Psoas muscle (tissue), 7 donors: ENCODE results near the gene LOC128125822.
A peak's percentile ranks its signal among the peaks of the same experiment; 100 is the strongest.

Source experiments
- ATAC-seq, 4 donors: fragments of 200-7000 bp; cut with Tn5 transposase; one replicate each; pipeline ENCODE4 v1.9.1; 2020; ENCODE audit warnings: moderate library complexity in 3 of 4, mild to moderate bottlenecking in 2 of 4
- DNase-seq, 2 donors: peaks; one replicate each; pipeline ENCODE4 v3.0.0-alpha.2; 2020
- H3K27ac ChIP-seq: fragments of 200-600 bp; one replicate; pipeline ENCODE4 v1.8.0; 2022
- H3K27me3 ChIP-seq, 3 donors: fragments of 200-600 bp in 1 of 3; one replicate each; pipeline versions ENCODE4 v1.6.1 to v1.8.0; 2013 to 2022; ENCODE audit warnings: low read length in 2 of 3, mild to moderate bottlenecking in 2 of 3, moderate library complexity in 1 of 3; ENCODE audit not compliant: insufficient read depth in 3 of 3
- H3K36me3 ChIP-seq, 2 donors: fragments of 200-600 bp in 1 of 2; one replicate each; pipeline versions ENCODE4 v1.6.1 to v1.8.0; 2013 to 2022; ENCODE audit warnings: low read depth in 1 of 2, mild to moderate bottlenecking in 1 of 2, moderate library complexity in 1 of 2; ENCODE audit not compliant: insufficient read depth in 1 of 2
- H3K4me1 ChIP-seq: fragments of 200-600 bp; one replicate; pipeline ENCODE4 v1.8.0; 2022
- H3K4me3 ChIP-seq: fragments of 200-600 bp; one replicate; pipeline ENCODE4 v1.8.0; 2022; ENCODE audit warnings: mild to moderate bottlenecking
- H3K9me3 ChIP-seq: fragments of 200-600 bp; one replicate; pipeline ENCODE4 v1.8.0; 2022
- WGBS, 3 donors: extraction: QIAGEN DNeasy Blood & Tissue Kit; methylation state at CpG; one replicate each; pipeline versions ENCODE4 v1.1.6 to v1.1.7; 2013; 5-methylcytosine and 5-hydroxymethylcytosine counted together
- intact Hi-C, 2 donors: fragments of 100-400 bp; cut with DNase I; formaldehyde crosslinking; loops; one replicate each; pipeline versions ENCODE4 v1.11.0 to v1.14.2; 2022
- TF ChIP-seq, protein P1 (sequence below): fragments of 200-600 bp; IDR thresholded peaks from one replicate; pipeline ENCODE4 v1.8.0; 2022; ENCODE audit warnings: antibody characterized with exemption
- donor health status: healthy with polysubstance abuse.
- donor health status: DM: no; HTN: no; CAD: no; lungs with moderate emphysema.
- donor health status: Bipolar disorder and iron deficiency.
- donor health status: healthy.
- donor health status: DM: yes; HTN: yes; CAD: no.
- donor health status: DM: no; HTN: no; CAD: no.
- donor health status: DM: yes; HTN: yes; CAD: no.

LOC128125822 gene

DNA sequence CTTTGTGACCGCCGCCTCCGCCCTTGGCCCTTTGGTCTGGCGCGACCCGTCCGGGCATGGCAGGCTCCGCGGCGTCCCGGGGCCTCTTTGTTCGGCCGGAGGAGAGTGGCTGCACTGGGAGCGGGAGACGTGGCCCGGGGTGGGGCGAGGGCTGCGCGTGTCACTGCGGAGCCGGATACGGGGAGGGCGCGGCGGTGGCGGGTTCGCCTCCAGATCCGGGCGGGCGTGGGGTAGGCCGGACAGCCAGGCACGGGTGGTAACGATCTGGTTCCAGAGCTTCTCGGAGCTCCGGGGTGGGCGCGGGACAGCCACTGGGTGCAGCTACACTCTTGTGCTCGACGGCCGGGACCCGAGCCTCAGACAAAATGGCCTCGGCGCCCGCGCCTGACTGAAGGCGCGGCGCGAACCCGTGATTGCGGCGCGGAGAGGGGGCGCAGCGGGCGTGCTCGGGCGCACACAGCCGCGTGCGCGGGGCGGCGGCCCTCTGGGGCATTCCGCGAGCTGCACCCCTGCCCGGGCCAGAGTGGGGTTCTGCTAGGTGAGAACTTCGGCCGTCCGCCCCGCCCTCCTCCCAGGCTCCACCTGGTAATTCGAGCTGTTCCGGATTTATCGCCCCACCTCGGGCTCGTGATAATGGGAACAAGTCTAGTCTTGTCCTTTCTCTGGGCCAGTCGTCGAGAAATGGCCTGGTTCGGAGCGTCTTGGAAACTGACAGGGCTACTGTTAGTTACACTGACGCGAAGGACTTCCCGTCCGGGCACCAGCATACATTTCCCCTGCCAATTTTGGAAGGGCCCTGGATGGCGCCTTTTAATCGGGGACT, 1.0 kb downstream of the LOC128125822 start:
- H3K4me1 ChIP-seq: peaks cover 29% of the 10 kb centered on the region
- WGBS, 3 donors: 0 to 1% (median 1%) methylated on average over 65 to 86 of the region's 86 CpGs
- ATAC-seq (peak; percentile 38 to 64 (median 62)), DNase-seq (peak; percentile 73 to 82)
- no peaks in the 10 kb centered on the region for H3K27me3 ChIP-seq
- peaks cover 2 to 22% of the 10 kb centered on the region in 2 donors for H3K36me3 ChIP-seq
- TF ChIP-seq, protein P1, sequence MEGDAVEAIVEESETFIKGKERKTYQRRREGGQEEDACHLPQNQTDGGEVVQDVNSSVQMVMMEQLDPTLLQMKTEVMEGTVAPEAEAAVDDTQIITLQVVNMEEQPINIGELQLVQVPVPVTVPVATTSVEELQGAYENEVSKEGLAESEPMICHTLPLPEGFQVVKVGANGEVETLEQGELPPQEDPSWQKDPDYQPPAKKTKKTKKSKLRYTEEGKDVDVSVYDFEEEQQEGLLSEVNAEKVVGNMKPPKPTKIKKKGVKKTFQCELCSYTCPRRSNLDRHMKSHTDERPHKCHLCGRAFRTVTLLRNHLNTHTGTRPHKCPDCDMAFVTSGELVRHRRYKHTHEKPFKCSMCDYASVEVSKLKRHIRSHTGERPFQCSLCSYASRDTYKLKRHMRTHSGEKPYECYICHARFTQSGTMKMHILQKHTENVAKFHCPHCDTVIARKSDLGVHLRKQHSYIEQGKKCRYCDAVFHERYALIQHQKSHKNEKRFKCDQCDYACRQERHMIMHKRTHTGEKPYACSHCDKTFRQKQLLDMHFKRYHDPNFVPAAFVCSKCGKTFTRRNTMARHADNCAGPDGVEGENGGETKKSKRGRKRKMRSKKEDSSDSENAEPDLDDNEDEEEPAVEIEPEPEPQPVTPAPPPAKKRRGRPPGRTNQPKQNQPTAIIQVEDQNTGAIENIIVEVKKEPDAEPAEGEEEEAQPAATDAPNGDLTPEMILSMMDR: no peak
- no peaks in the 10 kb centered on the region for H3K9me3 ChIP-seq
- intact Hi-C loops: loop anchor here (5.0 to 10.0 kb wide), 5 partner anchors 64 to 221 kb away; partner anchors contain the start of gene PHF3 (in 1 of the 2)
- peak overlapping the region; percentile 99 for H3K27ac ChIP-seq
- H3K4me3 ChIP-seq: peak overlapping the region; percentile 95

DNA sequence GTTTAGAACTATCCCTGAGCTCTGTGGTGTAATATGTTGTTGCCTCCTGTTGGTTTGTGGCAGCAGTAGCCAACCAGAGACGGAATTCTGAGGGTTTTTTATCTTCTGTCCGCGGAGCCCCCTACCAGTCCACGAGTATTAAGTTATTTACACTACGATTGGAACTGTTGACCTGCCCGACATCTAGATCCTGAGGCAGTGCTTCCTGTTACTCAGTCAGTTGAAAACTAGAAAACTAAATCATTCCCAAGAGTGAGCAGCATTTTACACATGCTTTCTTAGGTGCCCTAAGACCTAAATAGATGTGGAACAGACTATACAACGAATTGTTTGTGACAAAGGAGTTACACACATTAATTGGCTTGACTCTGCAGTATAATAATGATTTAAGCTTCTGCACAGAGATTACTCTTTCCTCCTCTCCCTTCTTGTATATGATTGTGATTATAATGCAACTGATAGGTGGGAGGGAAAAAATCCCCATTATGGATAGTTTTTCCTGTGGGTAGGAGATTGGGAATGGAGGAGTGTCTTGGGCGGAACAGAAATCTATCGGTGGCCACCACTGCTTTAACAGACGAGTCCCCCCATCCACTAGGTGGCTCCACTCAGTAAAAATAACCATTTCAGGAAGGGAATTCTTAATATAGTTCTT, 1.7 kb downstream of the LOC128125822 start:
- Histone ChIP-seq H3K9me3 (no peaks in the 10 kb centered on the region), H3K4me3 (peak overlapping the region; percentile 95), H3K36me3 (peaks cover 2 to 29% of the 10 kb centered on the region in 2 donors), H3K27me3 (no peaks in the 10 kb centered on the region), H3K27ac (peak overlapping the region; percentile 99), H3K4me1 (peaks cover 29% of the 10 kb centered on the region)
- peak in 1 of 2 donors; percentile 23 for DNase-seq
- ATAC-seq: peak in 2 of 4 donors; percentile 22 to 34
- intact Hi-C loops: loop anchor here (5.0 to 10.0 kb wide), 5 partner anchors 63 to 222 kb away; partner anchors contain the start of gene PHF3 (in 1 of the 2)
- 12 to 15% (median 14%) methylated on average over 10 of the region's 10 CpGs for WGBS, 3 donors
- TF ChIP-seq, protein P1: peak; percentile 69

DNA sequence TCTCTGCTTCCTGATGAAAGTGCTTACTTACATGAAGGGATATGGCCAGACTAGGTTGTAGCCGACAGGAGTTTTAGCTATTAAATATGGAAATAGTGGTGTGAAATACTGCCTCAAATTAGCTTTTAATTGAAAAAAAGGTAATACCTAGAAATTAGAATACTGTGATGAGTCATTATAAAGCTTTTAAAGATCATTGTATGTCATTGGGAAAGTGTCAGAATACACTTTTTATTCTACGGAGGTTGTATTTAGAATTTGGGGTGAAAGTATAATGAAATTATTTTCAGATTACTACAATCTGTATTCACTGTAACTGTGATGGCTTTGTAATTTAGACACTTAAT, 2.2 kb downstream of the LOC128125822 start:
- no peak for ATAC-seq
- Histone ChIP-seq H3K9me3 (no peaks in the 10 kb centered on the region), H3K27ac (peak overlapping the region; percentile 99), H3K4me1 (peaks cover 29% of the 10 kb centered on the region), H3K27me3 (no peaks in the 10 kb centered on the region), H3K36me3 (peaks cover 2 to 34% of the 10 kb centered on the region in 2 donors), H3K4me3 (peak overlapping the region; percentile 95)
- 45 to 74% (median 57%) methylated on average over 2 of the region's 2 CpGs for WGBS, 3 donors
- no peak for DNase-seq
- TF ChIP-seq, protein P1: no peak
- intact Hi-C loops: loop anchor here (5.0 to 10.0 kb wide), 5 partner anchors 63 to 222 kb away; partner anchors contain the start of gene PHF3 (in 1 of the 2)

DNA sequence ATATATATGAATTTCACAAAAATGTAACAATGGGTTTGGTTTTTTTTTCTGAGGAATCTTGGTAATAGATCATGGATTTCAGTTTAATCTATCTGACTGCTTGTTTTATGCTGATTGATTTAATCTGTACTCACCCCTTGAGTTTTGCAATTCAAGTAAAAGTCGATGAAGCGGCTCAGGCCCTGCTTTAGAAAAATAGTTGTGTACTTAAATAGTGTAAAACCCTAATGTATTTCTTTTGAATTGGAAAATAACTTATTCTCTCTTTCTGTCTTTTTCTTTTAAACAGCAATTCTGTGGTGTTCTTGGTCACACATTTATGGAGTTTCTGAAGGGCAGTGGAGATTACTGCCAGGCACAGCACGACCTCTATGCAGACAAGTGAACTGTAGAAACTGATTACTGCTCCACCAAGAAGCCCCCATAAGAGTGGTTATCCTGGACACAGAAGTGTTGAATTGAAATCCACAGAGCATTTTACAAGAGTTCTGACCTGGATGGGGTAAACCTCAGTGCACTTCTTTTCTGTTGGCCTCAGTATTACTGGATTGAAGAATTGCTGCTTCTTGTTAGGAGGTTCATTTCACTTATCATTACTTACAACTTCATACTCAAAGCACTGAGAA, 4.0 kb downstream of the LOC128125822 start:
- peak overlapping the region; percentile 95 for H3K4me3 ChIP-seq
- no peak for ATAC-seq
- WGBS, 3 donors: 66 to 82% (median 69%) methylated on average over 3 of the region's 3 CpGs
- intact Hi-C loops: loop anchor here (10.0 kb wide), 2 partner anchors 101 to 221 kb away; no protein-coding TSS in a partner anchor
- no peaks in the 10 kb centered on the region for H3K27me3 ChIP-seq
- H3K36me3 ChIP-seq: peaks cover 6 to 51% of the 10 kb centered on the region in 2 donors
- TF ChIP-seq, protein P1: no peak
- H3K4me1 ChIP-seq: peaks cover 28% of the 10 kb centered on the region
- peak overlapping the region; percentile 99 for H3K27ac ChIP-seq
- H3K9me3 ChIP-seq: no peaks in the 10 kb centered on the region
- DNase-seq: no peak
